Smooth muscle cell of trachea (primary cell): Measurements from ENCODE around the gene FAHD1. TPM values are rescaled to one million over a fixed set of nuclear protein-coding genes. Genes with fewer than 3 reads are reported as not detected.

Experiments
- total RNA-seq: library from RNA; depleted of rRNA; stranded (reverse); fragments of >200 nt; gene quantifications from 2 replicates; pipeline ENCODE4 v1.2.1, GENCODE V29; 2014

FAHD1 gene
- 82.9 and 96.4 TPM in 2 replicates for total RNA-seq

GRCh38 chr16:1826691-1827573, at the start of gene FAHD1, which contains the start of gene HAGH:
TSS of gene FAHD1 (plus strand) at chr16:1827206. CDS start at chr16:1827239, 33 bp downstream.
TSS of gene HAGH (minus strand) at chr16:1826825. CDS start at chr16:1826787, 38 bp downstream.

GRCh38 chr16:1782408-1783264, 44.4 kb upstream of the FAHD1 start, which contains the start of the genes NUBP2 and SPSB3:
TSS of gene NUBP2 (plus strand) at chr16:1782960. CDS start at chr16:1783021, 61 bp downstream.
TSS of gene SPSB3 (minus strand) at chr16:1782571. CDS start at chr16:1781483, 1,088 bp downstream.

GRCh38 chr16:1793578-1794220, 33.3 kb upstream of the FAHD1 start, which contains the start of gene IGFALS:
TSS of gene IGFALS (minus strand) at chr16:1793705. CDS start at chr16:1793652, 53 bp downstream.

GRCh38 chr16:1871974-1872635, 45.1 kb downstream of the FAHD1 start, which contains the start of gene MEIOB:
TSS of gene MEIOB (minus strand) at chr16:1872164. CDS start at chr16:1868175, 3,989 bp downstream.

Other genes with a start within 250 kb of the FAHD1 start
- 32.1 and 55.1 TPM in 2 replicates for gene IFT140, start 215.1 kb upstream of the FAHD1 start, total RNA-seq
- gene CRAMP1, start 214.8 kb upstream of the FAHD1 start, total RNA-seq = 8.6 and 8.8 TPM in 2 replicates
- 32.7 and 50.9 TPM in 2 replicates for gene JPT2, start 148.9 kb upstream of the FAHD1 start, total RNA-seq
- gene MAPK8IP3, start 121.0 kb upstream of the FAHD1 start, total RNA-seq = 48.4 and 59.9 TPM in 2 replicates
- gene NME3, start 55.7 kb upstream of the FAHD1 start, total RNA-seq = 47.7 and 66.5 TPM in 2 replicates
- 13.5 and 18.0 TPM in 2 replicates for gene EME2, start 54.4 kb upstream of the FAHD1 start, total RNA-seq
- 73.8 and 84.8 TPM in 2 replicates for gene MRPS34, start 54.1 kb upstream of the FAHD1 start, total RNA-seq
- gene SPSB3, start 44.6 kb upstream of the FAHD1 start, total RNA-seq = 31.3 and 42.3 TPM in 2 replicates
- gene NUBP2, start 44.2 kb upstream of the FAHD1 start, total RNA-seq = 70.0 and 90.2 TPM in 2 replicates
- under 0.01 and 0.15 TPM in 2 replicates for gene IGFALS, start 33.5 kb upstream of the FAHD1 start, total RNA-seq
- gene HAGH, start 381 bp upstream of the FAHD1 start, total RNA-seq = 25.9 and 33.9 TPM in 2 replicates
- 0.15 and 0.33 TPM in 2 replicates for gene MEIOB, start 45.0 kb downstream of the FAHD1 start, total RNA-seq
- not detected in 2 replicates for gene HS3ST6, start 91.2 kb downstream of the FAHD1 start, total RNA-seq
- 6.1 TPM in 2 replicates for gene MSRB1, start 116.0 kb downstream of the FAHD1 start, total RNA-seq
- gene RPL3L, start 127.5 kb downstream of the FAHD1 start, total RNA-seq = not detected in 2 replicates
- 139 and 192 TPM in 2 replicates for gene NDUFB10, start 132.3 kb downstream of the FAHD1 start, total RNA-seq
- 1,747 and 2,610 TPM in 2 replicates for gene RPS2, start 137.6 kb downstream of the FAHD1 start, total RNA-seq
- gene RNF151, start 139.7 kb downstream of the FAHD1 start, total RNA-seq = not detected in 2 replicates
- 40.2 and 56.6 TPM in 2 replicates for gene TBL3, start 144.8 kb downstream of the FAHD1 start, total RNA-seq
- gene NOXO1, start 154.3 kb downstream of the FAHD1 start, total RNA-seq = 0.15 TPM in 1 of 2 replicates, not detected in the other
- 14.7 and 17.7 TPM in 2 replicates for gene GFER, start 157.0 kb downstream of the FAHD1 start, total RNA-seq
- 4.8 and 9.4 TPM in 2 replicates for gene SYNGR3, start 162.8 kb downstream of the FAHD1 start, total RNA-seq
- gene ZNF598, start 182.6 kb downstream of the FAHD1 start, total RNA-seq = 27.3 and 27.5 TPM in 2 replicates
- gene NPW, start 192.6 kb downstream of the FAHD1 start, total RNA-seq = 0.29 and 2.5 TPM in 2 replicates
- 30.5 and 60.4 TPM in 2 replicates for gene NHERF2, start 199.7 kb downstream of the FAHD1 start, total RNA-seq
- 26.6 and 27.8 TPM in 2 replicates for gene NTHL1, start 220.6 kb downstream of the FAHD1 start, total RNA-seq
- 70.5 and 85.2 TPM in 2 replicates for gene TSC2, start 220.8 kb downstream of the FAHD1 start, total RNA-seq